SK-N-SH (cell line): ENCODE measurements around the gene MFSD6L.

Source experiments
- EZH2phosphoT487 ChIP-seq: fragments of 200-600 bp; sonication (generic); IDR thresholded peaks from 2 replicates; pipeline ENCODE4 v1.6.1; 2017; ENCODE audit warnings: low read depth, mixed run types, mild to moderate bottlenecking, antibody characterized with exemption, moderate library complexity, borderline replicate concordance
- GABPA ChIP-seq: IDR thresholded peaks from 2 replicates; pipeline ENCODE4 v1.4.0; 2012; ENCODE audit warnings: low read depth, mild to moderate bottlenecking
- JUND ChIP-seq: IDR thresholded peaks from 2 replicates; pipeline ENCODE4 v1.4.0; 2012
- MXI1 ChIP-seq: IDR thresholded peaks from 2 replicates; pipeline ENCODE4 v1.6.1; 2012; ENCODE audit warnings: mild to moderate bottlenecking, low read depth, low read length, improper control_type of control experiment
- SIN3A ChIP-seq: IDR thresholded peaks from 2 replicates; pipeline ENCODE4 v1.6.1; 2012; ENCODE audit warnings: low read depth, mild to moderate bottlenecking, low read length, moderate library complexity, borderline replicate concordance
- TCF12 ChIP-seq: IDR thresholded peaks from 2 replicates; pipeline ENCODE4 v1.4.0; 2012
- TF ChIP-seq, protein P1 (sequence below): IDR thresholded peaks from 2 replicates; pipeline ENCODE4 v1.6.1; 2012; ENCODE audit warnings: mild to moderate bottlenecking, low read depth, low read length, moderate library complexity
- TF ChIP-seq, protein P2 (sequence below): fragments of 200-600 bp; sonication (generic); IDR thresholded peaks from 2 replicates; pipeline ENCODE4 v1.6.1; 2017; ENCODE audit warnings: antibody characterized with exemption, mild to moderate bottlenecking, moderate library complexity

DNA sequence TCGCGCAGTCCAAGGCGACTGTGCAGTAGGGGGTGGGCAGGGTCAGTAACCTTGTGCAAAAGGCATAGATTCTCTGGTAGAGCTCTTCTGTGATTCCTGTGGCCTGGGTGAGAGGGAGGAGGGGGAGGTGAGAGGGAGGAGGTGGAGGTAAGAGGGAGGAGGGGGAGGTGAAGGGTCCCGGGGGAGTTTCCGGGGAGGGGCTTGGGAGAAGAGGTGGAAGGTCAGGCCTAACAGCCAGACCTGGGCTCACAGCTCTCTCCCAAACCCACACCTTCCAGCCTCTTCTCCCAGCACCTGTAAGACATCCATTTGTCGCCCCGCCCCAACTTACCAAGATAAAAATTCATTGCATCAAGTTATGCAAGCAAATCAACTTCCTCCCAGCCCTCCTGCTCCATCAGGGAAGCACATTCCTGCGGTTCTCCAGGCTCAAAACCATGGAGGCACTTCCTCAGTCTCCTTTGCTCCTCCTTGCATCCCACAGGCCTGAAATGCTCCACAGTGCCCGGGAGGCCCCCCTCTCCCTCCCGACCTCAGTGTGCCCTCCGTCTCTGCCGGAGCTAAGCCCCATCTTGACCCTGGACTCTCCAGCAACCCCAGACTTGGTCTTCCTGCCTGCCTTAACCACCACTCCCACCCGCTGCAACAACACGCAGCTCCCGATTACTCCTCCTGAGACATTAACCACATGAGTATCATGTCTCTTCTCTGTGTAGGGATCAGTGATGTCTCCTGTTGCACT, 37.8 kb upstream of the MFSD6L start:
- TF ChIP-seq EZH2phosphoT487 (no peak), GABPA (no peak), JUND (no peak), SIN3A (no peak), TCF12 (no peak), MXI1 (no peak)
- TF ChIP-seq, protein P1, sequence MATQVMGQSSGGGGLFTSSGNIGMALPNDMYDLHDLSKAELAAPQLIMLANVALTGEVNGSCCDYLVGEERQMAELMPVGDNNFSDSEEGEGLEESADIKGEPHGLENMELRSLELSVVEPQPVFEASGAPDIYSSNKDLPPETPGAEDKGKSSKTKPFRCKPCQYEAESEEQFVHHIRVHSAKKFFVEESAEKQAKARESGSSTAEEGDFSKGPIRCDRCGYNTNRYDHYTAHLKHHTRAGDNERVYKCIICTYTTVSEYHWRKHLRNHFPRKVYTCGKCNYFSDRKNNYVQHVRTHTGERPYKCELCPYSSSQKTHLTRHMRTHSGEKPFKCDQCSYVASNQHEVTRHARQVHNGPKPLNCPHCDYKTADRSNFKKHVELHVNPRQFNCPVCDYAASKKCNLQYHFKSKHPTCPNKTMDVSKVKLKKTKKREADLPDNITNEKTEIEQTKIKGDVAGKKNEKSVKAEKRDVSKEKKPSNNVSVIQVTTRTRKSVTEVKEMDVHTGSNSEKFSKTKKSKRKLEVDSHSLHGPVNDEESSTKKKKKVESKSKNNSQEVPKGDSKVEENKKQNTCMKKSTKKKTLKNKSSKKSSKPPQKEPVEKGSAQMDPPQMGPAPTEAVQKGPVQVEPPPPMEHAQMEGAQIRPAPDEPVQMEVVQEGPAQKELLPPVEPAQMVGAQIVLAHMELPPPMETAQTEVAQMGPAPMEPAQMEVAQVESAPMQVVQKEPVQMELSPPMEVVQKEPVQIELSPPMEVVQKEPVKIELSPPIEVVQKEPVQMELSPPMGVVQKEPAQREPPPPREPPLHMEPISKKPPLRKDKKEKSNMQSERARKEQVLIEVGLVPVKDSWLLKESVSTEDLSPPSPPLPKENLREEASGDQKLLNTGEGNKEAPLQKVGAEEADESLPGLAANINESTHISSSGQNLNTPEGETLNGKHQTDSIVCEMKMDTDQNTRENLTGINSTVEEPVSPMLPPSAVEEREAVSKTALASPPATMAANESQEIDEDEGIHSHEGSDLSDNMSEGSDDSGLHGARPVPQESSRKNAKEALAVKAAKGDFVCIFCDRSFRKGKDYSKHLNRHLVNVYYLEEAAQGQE, result no peak
- TF ChIP-seq, protein P2, sequence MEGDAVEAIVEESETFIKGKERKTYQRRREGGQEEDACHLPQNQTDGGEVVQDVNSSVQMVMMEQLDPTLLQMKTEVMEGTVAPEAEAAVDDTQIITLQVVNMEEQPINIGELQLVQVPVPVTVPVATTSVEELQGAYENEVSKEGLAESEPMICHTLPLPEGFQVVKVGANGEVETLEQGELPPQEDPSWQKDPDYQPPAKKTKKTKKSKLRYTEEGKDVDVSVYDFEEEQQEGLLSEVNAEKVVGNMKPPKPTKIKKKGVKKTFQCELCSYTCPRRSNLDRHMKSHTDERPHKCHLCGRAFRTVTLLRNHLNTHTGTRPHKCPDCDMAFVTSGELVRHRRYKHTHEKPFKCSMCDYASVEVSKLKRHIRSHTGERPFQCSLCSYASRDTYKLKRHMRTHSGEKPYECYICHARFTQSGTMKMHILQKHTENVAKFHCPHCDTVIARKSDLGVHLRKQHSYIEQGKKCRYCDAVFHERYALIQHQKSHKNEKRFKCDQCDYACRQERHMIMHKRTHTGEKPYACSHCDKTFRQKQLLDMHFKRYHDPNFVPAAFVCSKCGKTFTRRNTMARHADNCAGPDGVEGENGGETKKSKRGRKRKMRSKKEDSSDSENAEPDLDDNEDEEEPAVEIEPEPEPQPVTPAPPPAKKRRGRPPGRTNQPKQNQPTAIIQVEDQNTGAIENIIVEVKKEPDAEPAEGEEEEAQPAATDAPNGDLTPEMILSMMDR, result no peak
